ENCODE measurements around the gene PLB1. TPM values are rescaled to one million over a fixed set of nuclear protein-coding genes. Genes with fewer than 3 reads are reported as not detected.

PLB1 gene
- polyA plus RNA-seq, 2 of the 4 experiments (the other 2 are of a cell fraction) = 0.26 to 1.4 TPM

- TF ChIP-seq BCL3 (IDR thresholded peaks at IDR 0.05) (no peak), ATOH8 (CRISPR knock-in tag; IDR thresholded peaks at IDR 0.05; ENCODE audit: low read depth) (no peak), NFE2L2 (conservative IDR thresholded peaks at IDR 0.05; ENCODE audit: low read length) (no peak), FOXS1 (CRISPR knock-in tag; IDR thresholded peaks at IDR 0.05) (no peak), BHLHE40 (IDR thresholded peaks at IDR 0.05; ENCODE audit: low read depth, low read length) (no peak), E2F6 (IDR thresholded peaks at IDR 0.05; ENCODE audit: borderline replicate concordance, low read depth) (no peak), KDM1A (IDR thresholded peaks at IDR 0.05; ENCODE audit: low read depth) (no peak), POLR2A (IDR thresholded peaks at IDR 0.05; ENCODE audit: low read length) (no peak), PBX3 (IDR thresholded peaks at IDR 0.05) (no peak), EHMT2 (IDR thresholded peaks at IDR 0.05; ENCODE audit: low read depth) (no peak), FOSB (CRISPR knock-in tag; IDR thresholded peaks at IDR 0.05) (no peak), HOXA7 (CRISPR knock-in tag; IDR thresholded peaks at IDR 0.05) (no peak), MYC (IDR thresholded peaks at IDR 0.05; ENCODE audit: borderline replicate concordance, low read length) (no peak), POLR2AphosphoS2 (conservative IDR thresholded peaks at IDR 0.05; ENCODE audit: low read length) (no peak), TFCP2L1 (CRISPR knock-in tag; IDR thresholded peaks at IDR 0.05) (no peak)
- Histone ChIP-seq H3K4me2 (no peak overlapping the region), H3K27ac (no peak overlapping the region), H3K9me3 (peaks cover 3% of the 10 kb centered on the region; the same call in 1 of the 3 replicates), H3K4me1 (no peaks in the 10 kb centered on the region), H3K4me3 (no peak overlapping the region)
- ChIA-PET CTCF (interaction anchor here (1.0 to 1.2 kb wide), 4 partner anchors 9 to 833 kb away, joined by 3 read pairs; no protein-coding TSS in a partner anchor), POLR2A (no interaction called here)
- no peak for ATAC-seq
- FAIRE-seq = no peak
- DNase-seq (ENCODE audit: low read depth in 1 of 2, low spot score in 1 of 2) = no peak
- 5% methylated on average over 1 of the region's 1 CpG for WGBS (ENCODE audit: missing lambda C conversion rate)
Measured at GRCh38 chr2:28516430-28516829, 20.6 kb downstream of the PLB1 start.

- ATAC-seq (no peak), FAIRE-seq (no peak), DNase-seq (ENCODE audit: low read depth in 1 of 2, low spot score in 1 of 2) (no peak)
- POLR2A ChIA-PET = no interaction called here
- no peaks in the 10 kb centered on the region for H3K4me1 ChIP-seq
- no peak overlapping the region for H3K4me2 ChIP-seq
- 65% methylated on average over 6 of the region's 6 CpGs for WGBS (ENCODE audit: missing lambda C conversion rate)
- CTCF ChIA-PET = interaction anchor here (1.0 to 1.3 kb wide), 6 partner anchors 8 to 834 kb away, joined by 3 read pairs; no protein-coding TSS in a partner anchor
- H3K4me3 ChIP-seq = no peak overlapping the region
- no peak overlapping the region for H3K27ac ChIP-seq
- H3K9me3 ChIP-seq = no peaks in the 10 kb centered on the region
- TF ChIP-seq RCOR1 (IDR thresholded peaks at IDR 0.05; ENCODE audit: low read depth, low read length) (no peak), MAZ (IDR thresholded peaks at IDR 0.05; ENCODE audit: borderline replicate concordance, low read depth, low read length) (no peak), SMC3 (IDR thresholded peaks at IDR 0.05) (no peak), ZNF302 (CRISPR knock-in tag; IDR thresholded peaks at IDR 0.05) (no peak), RARB (CRISPR knock-in tag; IDR thresholded peaks at IDR 0.05) (no peak), CHD4 (IDR thresholded peaks at IDR 0.05; ENCODE audit: borderline replicate concordance) (no peak), MYC (IDR thresholded peaks at IDR 0.05; ENCODE audit: borderline replicate concordance, low read length) (no peak), JUN (IDR thresholded peaks at IDR 0.05) (no peak), HMGXB4 (CRISPR knock-in tag; IDR thresholded peaks at IDR 0.05; ENCODE audit: borderline replicate concordance) (no peak), RNF2 (IDR thresholded peaks at IDR 0.05; ENCODE audit: borderline replicate concordance, low read depth) (no peak), ZSCAN20 (CRISPR knock-in tag; IDR thresholded peaks at IDR 0.05) (no peak)
Measured at GRCh38 chr2:28516950-28517349, 21.1 kb downstream of the PLB1 start.

Data from A549 (cell line).